ENCODE data around the gene CCL23. TPM values are rescaled to one million over a fixed set of nuclear protein-coding genes. Genes with fewer than 3 reads are reported as not detected.

CCL23 gene
- total RNA-seq, 1 donor from 2014 or later, result not detected

DNA sequence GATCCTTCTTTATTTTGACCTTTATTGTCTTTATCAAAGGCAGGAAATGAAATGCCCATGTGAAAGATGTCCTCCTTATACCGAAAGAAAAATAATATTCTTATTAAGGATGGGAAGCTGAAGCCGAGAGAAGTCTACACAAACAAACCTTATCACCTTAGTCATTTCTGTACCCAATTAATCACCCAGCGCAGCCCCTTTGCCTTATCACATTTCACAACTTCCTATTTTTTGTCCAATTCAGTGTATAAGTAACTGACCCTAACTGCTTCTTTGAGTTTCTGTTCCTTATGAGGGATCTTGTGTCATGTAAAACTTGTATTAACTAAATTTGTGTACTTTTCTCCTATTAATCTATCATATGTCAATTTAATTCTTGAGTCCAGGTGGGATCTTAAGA is 16.4 kb upstream of the CCL23 start:
- Mint-ChIP-seq H3K9me3 (no peaks in the 10 kb centered on the region), H3K27me3 (peaks cover 13% of the 10 kb centered on the region), H3K36me3 (no peaks in the 10 kb centered on the region), H3K4me3 (no peak overlapping the region), H3K27ac (no peak overlapping the region), H3K4me1 (ENCODE audit: unreplicated experiment) (peaks cover 18% of the 10 kb centered on the region)
- no peak for DNase-seq (ENCODE audit: extremely low spot score, unreplicated experiment)
- TF ChIP-seq, protein P1, sequence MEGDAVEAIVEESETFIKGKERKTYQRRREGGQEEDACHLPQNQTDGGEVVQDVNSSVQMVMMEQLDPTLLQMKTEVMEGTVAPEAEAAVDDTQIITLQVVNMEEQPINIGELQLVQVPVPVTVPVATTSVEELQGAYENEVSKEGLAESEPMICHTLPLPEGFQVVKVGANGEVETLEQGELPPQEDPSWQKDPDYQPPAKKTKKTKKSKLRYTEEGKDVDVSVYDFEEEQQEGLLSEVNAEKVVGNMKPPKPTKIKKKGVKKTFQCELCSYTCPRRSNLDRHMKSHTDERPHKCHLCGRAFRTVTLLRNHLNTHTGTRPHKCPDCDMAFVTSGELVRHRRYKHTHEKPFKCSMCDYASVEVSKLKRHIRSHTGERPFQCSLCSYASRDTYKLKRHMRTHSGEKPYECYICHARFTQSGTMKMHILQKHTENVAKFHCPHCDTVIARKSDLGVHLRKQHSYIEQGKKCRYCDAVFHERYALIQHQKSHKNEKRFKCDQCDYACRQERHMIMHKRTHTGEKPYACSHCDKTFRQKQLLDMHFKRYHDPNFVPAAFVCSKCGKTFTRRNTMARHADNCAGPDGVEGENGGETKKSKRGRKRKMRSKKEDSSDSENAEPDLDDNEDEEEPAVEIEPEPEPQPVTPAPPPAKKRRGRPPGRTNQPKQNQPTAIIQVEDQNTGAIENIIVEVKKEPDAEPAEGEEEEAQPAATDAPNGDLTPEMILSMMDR (conservative IDR thresholded peaks at IDR 0.05), result no peak

DNA sequence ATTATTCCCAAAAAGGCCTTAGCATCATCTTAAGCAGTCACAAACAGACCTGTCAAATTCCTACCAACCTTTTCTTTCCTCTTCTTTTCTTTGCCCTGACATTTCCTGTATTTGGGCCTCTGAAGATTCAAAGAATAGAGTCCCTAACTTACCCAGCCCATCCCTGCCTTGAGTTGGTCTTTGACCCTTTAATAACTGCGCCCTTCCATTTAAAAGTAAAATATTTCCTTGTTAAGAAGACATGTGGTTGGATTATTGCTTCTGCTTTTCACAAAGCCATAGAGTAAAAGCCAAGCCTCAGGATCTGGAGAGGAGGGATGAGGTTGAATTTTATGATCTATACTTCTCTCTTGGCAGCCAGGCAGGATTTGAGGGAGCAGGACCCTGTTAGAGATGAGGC is 13.2 kb upstream of the CCL23 start:
- TF ChIP-seq, protein P1 (conservative IDR thresholded peaks at IDR 0.05), result no peak
- Mint-ChIP-seq H3K4me1 (ENCODE audit: unreplicated experiment) (peaks cover 18% of the 10 kb centered on the region), H3K9me3 (no peaks in the 10 kb centered on the region), H3K4me3 (no peak overlapping the region), H3K27me3 (peaks cover 16% of the 10 kb centered on the region), H3K36me3 (no peaks in the 10 kb centered on the region), H3K27ac (no peak overlapping the region)
- no peak for DNase-seq (ENCODE audit: extremely low spot score, unreplicated experiment)

DNA sequence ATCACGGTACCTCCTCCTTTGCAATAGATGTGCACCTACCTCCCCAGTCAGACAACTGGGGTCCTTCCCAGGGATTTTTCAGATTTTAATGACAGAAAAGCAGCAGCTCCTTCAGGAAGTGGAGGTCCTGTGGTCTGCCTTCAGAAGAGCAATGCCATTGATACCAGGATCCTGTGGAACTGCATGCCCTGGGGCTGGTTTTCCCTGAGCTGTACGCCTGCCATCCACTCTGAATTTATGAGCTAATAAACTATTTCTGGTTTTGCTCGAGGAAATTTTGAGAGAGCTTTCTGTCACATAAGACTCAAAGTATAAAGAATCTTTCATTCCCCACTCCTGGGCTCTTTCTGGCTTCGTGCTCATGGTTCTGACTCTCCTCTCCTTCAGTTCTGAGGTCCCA is 10.0 kb upstream of the CCL23 start:
- no peak overlapping the region for H3K4me3 Mint-ChIP-seq
- H3K9me3 Mint-ChIP-seq, result no peaks in the 10 kb centered on the region
- TF ChIP-seq, protein P1 (conservative IDR thresholded peaks at IDR 0.05), result no peak
- H3K27ac Mint-ChIP-seq, result no peak overlapping the region
- peaks cover 7% of the 10 kb centered on the region for H3K27me3 Mint-ChIP-seq
- H3K4me1 Mint-ChIP-seq (ENCODE audit: unreplicated experiment), result peaks cover 18% of the 10 kb centered on the region
- no peaks in the 10 kb centered on the region for H3K36me3 Mint-ChIP-seq
- no peak for DNase-seq (ENCODE audit: extremely low spot score, unreplicated experiment)

DNA sequence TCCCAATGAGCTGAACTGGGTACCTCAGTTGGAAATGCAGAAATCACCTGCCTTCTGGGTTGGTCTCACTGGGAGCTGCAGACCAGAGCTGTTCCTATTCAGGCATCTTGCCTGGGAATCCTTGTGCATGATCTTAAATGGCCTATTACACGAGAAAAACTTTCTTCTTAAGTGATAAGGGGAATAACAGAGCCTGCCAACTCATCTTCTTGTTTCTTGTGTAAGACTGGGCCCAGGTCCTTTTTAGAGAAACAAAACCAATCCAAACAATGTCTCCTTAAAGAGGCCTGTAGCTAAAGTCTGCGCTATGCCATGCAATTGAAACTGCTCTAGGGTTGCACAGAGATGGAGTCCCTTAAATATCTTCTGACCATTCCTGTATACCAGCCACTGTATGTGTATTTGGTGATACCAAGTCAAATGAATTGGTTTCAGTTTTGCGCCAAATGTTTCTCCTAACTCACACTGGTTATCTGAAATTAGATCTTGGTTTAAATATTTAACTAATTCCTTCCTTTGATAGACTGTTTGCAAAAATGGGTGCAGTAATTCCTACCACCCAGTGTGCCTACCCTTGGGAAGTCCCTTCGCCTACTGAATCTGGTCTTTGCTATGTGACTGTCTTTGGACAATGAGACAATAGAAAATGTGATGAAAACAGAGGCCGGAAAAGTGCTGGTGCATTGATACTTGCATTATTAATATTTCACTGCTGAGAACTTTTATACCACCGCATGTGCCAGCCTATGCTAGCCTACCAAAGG is 6.5 kb upstream of the CCL23 start:
- Mint-ChIP-seq H3K4me1 (ENCODE audit: unreplicated experiment) (no peaks in the 10 kb centered on the region), H3K4me3 (no peak overlapping the region), H3K9me3 (no peaks in the 10 kb centered on the region), H3K27me3 (peaks cover 32% of the 10 kb centered on the region), H3K36me3 (no peaks in the 10 kb centered on the region), H3K27ac (no peak overlapping the region)
- DNase-seq (ENCODE audit: extremely low spot score, unreplicated experiment), result no peak
- TF ChIP-seq, protein P1 (conservative IDR thresholded peaks at IDR 0.05), result no peak

DNA sequence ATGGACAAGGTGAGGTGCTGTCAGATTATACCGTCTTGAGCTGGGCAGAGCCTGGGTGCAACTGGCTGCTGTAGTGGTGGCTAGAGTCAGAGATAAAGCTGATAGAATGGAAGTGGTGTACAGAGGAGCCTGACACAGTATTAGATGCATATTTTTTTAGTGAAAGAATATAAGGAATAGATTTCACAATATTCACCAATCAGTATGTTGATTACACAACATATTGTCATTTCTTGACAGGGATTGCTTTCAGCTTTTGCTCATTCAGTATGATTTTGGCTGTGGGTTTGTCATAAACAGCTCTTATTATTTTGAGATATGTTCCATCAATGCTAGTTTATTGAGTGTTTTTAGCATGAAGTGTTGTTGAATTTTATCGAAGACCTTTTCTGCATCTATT is 1.7 kb upstream of the CCL23 start:
- no peak overlapping the region for H3K4me3 Mint-ChIP-seq
- TF ChIP-seq, protein P1 (conservative IDR thresholded peaks at IDR 0.05), result no peak
- no peaks in the 10 kb centered on the region for H3K36me3 Mint-ChIP-seq
- H3K27ac Mint-ChIP-seq, result no peak overlapping the region
- DNase-seq (ENCODE audit: extremely low spot score, unreplicated experiment), result no peak
- peaks cover 36% of the 10 kb centered on the region for H3K27me3 Mint-ChIP-seq
- H3K9me3 Mint-ChIP-seq, result no peaks in the 10 kb centered on the region
- H3K4me1 Mint-ChIP-seq (ENCODE audit: unreplicated experiment), result no peaks in the 10 kb centered on the region

Data from type B pancreatic cell (in vitro differentiated cells).